ENCODE results near the gene ATP1A4. TPM values are rescaled to one million over a fixed set of nuclear protein-coding genes. Genes with fewer than 3 reads are reported as not detected.

ATP1A4 gene
- total and polyA plus RNA-seq, 9 donors: 0.44 to 3.4 (median 1.4) TPM

GRCh38 chr1:160168609-160169369 lies 17.4 kb downstream of the ATP1A4 start:
- Histone ChIP-seq H3K4me3 (ENCODE audit: low read length) (no peak overlapping the region), H3K9me3 (replicated peaks; ENCODE audit: control insufficient read depth, low read depth, low read length) (no peaks in the 10 kb centered on the region), H3K27me3 (ENCODE audit: control insufficient read depth, insufficient read depth, low read length) (no peaks in the 10 kb centered on the region), H3K36me3 (ENCODE audit: control insufficient read depth, insufficient read depth, low read length) (no peaks in the 10 kb centered on the region), H3K27ac (ENCODE audit: low read length) (peak overlapping the region; percentile 40), H3K4me1 (ENCODE audit: control insufficient read depth, insufficient read depth, low read length) (peaks cover 20% of the 10 kb centered on the region)
- WGBS (ENCODE audit: insufficient coverage): 43% methylated on average over 7 of the region's 13 CpGs
- DNase-seq: peak; percentile 57

GRCh38 chr1:160169553-160170399 lies 18.4 kb downstream of the ATP1A4 start:
- WGBS (ENCODE audit: insufficient coverage): 50% methylated on average over 12 of the region's 15 CpGs
- DNase-seq: no peak
- no peak overlapping the region for H3K4me3 ChIP-seq (ENCODE audit: low read length)

GRCh38 chr1:160171354-160171753 lies 20.0 kb downstream of the ATP1A4 start:
- Histone ChIP-seq H3K4me3 (ENCODE audit: low read length) (no peak overlapping the region), H3K27ac (ENCODE audit: low read length) (no peak overlapping the region), H3K36me3 (ENCODE audit: control insufficient read depth, insufficient read depth, low read length) (no peaks in the 10 kb centered on the region), H3K4me1 (ENCODE audit: control insufficient read depth, insufficient read depth, low read length) (peaks cover 20% of the 10 kb centered on the region), H3K9me3 (replicated peaks; ENCODE audit: control insufficient read depth, low read depth, low read length) (no peaks in the 10 kb centered on the region), H3K27me3 (ENCODE audit: control insufficient read depth, insufficient read depth, low read length) (no peaks in the 10 kb centered on the region)
- WGBS (ENCODE audit: insufficient coverage): 74% methylated on average over 4 of the region's 4 CpGs
- DNase-seq: no peak

More at GRCh38 chr1:160169553-160170399, 18.4 kb downstream of the ATP1A4 start:
- Histone ChIP-seq H3K4me1 (ENCODE audit: control insufficient read depth, insufficient read depth, low read length) (peaks cover 20% of the 10 kb centered on the region), H3K27ac (ENCODE audit: low read length) (no peak overlapping the region), H3K27me3 (ENCODE audit: control insufficient read depth, insufficient read depth, low read length) (no peaks in the 10 kb centered on the region), H3K36me3 (ENCODE audit: control insufficient read depth, insufficient read depth, low read length) (no peaks in the 10 kb centered on the region), H3K9me3 (replicated peaks; ENCODE audit: control insufficient read depth, low read depth, low read length) (no peaks in the 10 kb centered on the region)

- Histone ChIP-seq H3K4me3 (ENCODE audit: low read length) (no peak overlapping the region), H3K27me3 (ENCODE audit: control insufficient read depth, insufficient read depth, low read length) (no peaks in the 10 kb centered on the region), H3K27ac (ENCODE audit: low read length) (no peak overlapping the region), H3K9me3 (replicated peaks; ENCODE audit: control insufficient read depth, low read depth, low read length) (no peaks in the 10 kb centered on the region), H3K4me1 (ENCODE audit: control insufficient read depth, insufficient read depth, low read length) (peaks cover 19% of the 10 kb centered on the region), H3K36me3 (ENCODE audit: control insufficient read depth, insufficient read depth, low read length) (no peaks in the 10 kb centered on the region)
- no peak for DNase-seq
- WGBS (ENCODE audit: insufficient coverage): 40% methylated on average over 9 of the region's 9 CpGs
Measured at GRCh38 chr1:160171980-160172379, 20.6 kb downstream of the ATP1A4 start.

- DNase-seq: no peak
Measured at GRCh38 chr1:160177231-160177630, 25.8 kb downstream of the ATP1A4 start.

GRCh38 chr1:160177667-160178066 lies 26.3 kb downstream of the ATP1A4 start:
- no peak for DNase-seq
- Histone ChIP-seq H3K9me3 (replicated peaks; ENCODE audit: control insufficient read depth, low read depth, low read length) (no peaks in the 10 kb centered on the region), H3K27me3 (ENCODE audit: control insufficient read depth, insufficient read depth, low read length) (no peaks in the 10 kb centered on the region), H3K4me3 (ENCODE audit: low read length) (no peak overlapping the region), H3K27ac (ENCODE audit: low read length) (peak overlapping the region; percentile 13), H3K36me3 (ENCODE audit: control insufficient read depth, insufficient read depth, low read length) (no peaks in the 10 kb centered on the region), H3K4me1 (ENCODE audit: control insufficient read depth, insufficient read depth, low read length) (no peaks in the 10 kb centered on the region)
- WGBS (ENCODE audit: insufficient coverage): no CpG with 5 or more reads among the region's 1 CpG

More at GRCh38 chr1:160177231-160177630, 25.8 kb downstream of the ATP1A4 start:
- no peaks in the 10 kb centered on the region for H3K27me3 ChIP-seq (ENCODE audit: control insufficient read depth, insufficient read depth, low read length)
- H3K36me3 ChIP-seq (ENCODE audit: control insufficient read depth, insufficient read depth, low read length): no peaks in the 10 kb centered on the region
- H3K4me3 ChIP-seq (ENCODE audit: low read length): no peak overlapping the region
- H3K27ac ChIP-seq (ENCODE audit: low read length): peak overlapping the region; percentile 13
- no peaks in the 10 kb centered on the region for H3K9me3 ChIP-seq (replicated peaks; ENCODE audit: control insufficient read depth, low read depth, low read length)
- no peaks in the 10 kb centered on the region for H3K4me1 ChIP-seq (ENCODE audit: control insufficient read depth, insufficient read depth, low read length)
- 100% methylated on average over 1 of the region's 2 CpGs for WGBS (ENCODE audit: insufficient coverage)

- no peaks in the 10 kb centered on the region for H3K27me3 ChIP-seq (ENCODE audit: control insufficient read depth, insufficient read depth, low read length)
- H3K4me3 ChIP-seq (ENCODE audit: low read length): no peak overlapping the region
- H3K27ac ChIP-seq (ENCODE audit: low read length): no peak overlapping the region
- 100% methylated on average over 1 of the region's 2 CpGs for WGBS (ENCODE audit: insufficient coverage)
- no peak for DNase-seq
- H3K9me3 ChIP-seq (replicated peaks; ENCODE audit: control insufficient read depth, low read depth, low read length): no peaks in the 10 kb centered on the region
- no peaks in the 10 kb centered on the region for H3K4me1 ChIP-seq (ENCODE audit: control insufficient read depth, insufficient read depth, low read length)
- H3K36me3 ChIP-seq (ENCODE audit: control insufficient read depth, insufficient read depth, low read length): no peaks in the 10 kb centered on the region
Measured at GRCh38 chr1:160178731-160179130, 27.3 kb downstream of the ATP1A4 start.

GRCh38 chr1:160179336-160179735 lies 27.9 kb downstream of the ATP1A4 start:
- no peaks in the 10 kb centered on the region for H3K36me3 ChIP-seq (ENCODE audit: control insufficient read depth, insufficient read depth, low read length)
- H3K4me1 ChIP-seq (ENCODE audit: control insufficient read depth, insufficient read depth, low read length): no peaks in the 10 kb centered on the region
- WGBS (ENCODE audit: insufficient coverage): 94% methylated on average over 2 of the region's 4 CpGs
- no peaks in the 10 kb centered on the region for H3K27me3 ChIP-seq (ENCODE audit: control insufficient read depth, insufficient read depth, low read length)
- H3K27ac ChIP-seq (ENCODE audit: low read length): no peak overlapping the region
- H3K9me3 ChIP-seq (replicated peaks; ENCODE audit: control insufficient read depth, low read depth, low read length): no peaks in the 10 kb centered on the region
- DNase-seq: no peak
- no peak overlapping the region for H3K4me3 ChIP-seq (ENCODE audit: low read length)

GRCh38 chr1:160186246-160186645 lies 34.8 kb downstream of the ATP1A4 start:
- WGBS (ENCODE audit: insufficient coverage): 90% methylated on average over 7 of the region's 7 CpGs

GRCh38 chr1:160186729-160187128 lies 35.3 kb downstream of the ATP1A4 start:
- 39% methylated on average over 2 of the region's 2 CpGs for WGBS (ENCODE audit: insufficient coverage)

More at GRCh38 chr1:160186246-160186645, 34.8 kb downstream of the ATP1A4 start:
- H3K27me3 ChIP-seq (ENCODE audit: control insufficient read depth, insufficient read depth, low read length): no peaks in the 10 kb centered on the region
- no peaks in the 10 kb centered on the region for H3K36me3 ChIP-seq (ENCODE audit: control insufficient read depth, insufficient read depth, low read length)
- no peaks in the 10 kb centered on the region for H3K9me3 ChIP-seq (replicated peaks; ENCODE audit: control insufficient read depth, low read depth, low read length)
- no peak overlapping the region for H3K4me3 ChIP-seq (ENCODE audit: low read length)
- no peak overlapping the region for H3K27ac ChIP-seq (ENCODE audit: low read length)
- no peak for DNase-seq
- H3K4me1 ChIP-seq (ENCODE audit: control insufficient read depth, insufficient read depth, low read length): peaks cover 38% of the 10 kb centered on the region

More at GRCh38 chr1:160186729-160187128, 35.3 kb downstream of the ATP1A4 start:
- no peaks in the 10 kb centered on the region for H3K9me3 ChIP-seq (replicated peaks; ENCODE audit: control insufficient read depth, low read depth, low read length)
- no peak overlapping the region for H3K4me3 ChIP-seq (ENCODE audit: low read length)
- no peaks in the 10 kb centered on the region for H3K27me3 ChIP-seq (ENCODE audit: control insufficient read depth, insufficient read depth, low read length)
- H3K27ac ChIP-seq (ENCODE audit: low read length): no peak overlapping the region
- peaks cover 38% of the 10 kb centered on the region for H3K4me1 ChIP-seq (ENCODE audit: control insufficient read depth, insufficient read depth, low read length)
- no peaks in the 10 kb centered on the region for H3K36me3 ChIP-seq (ENCODE audit: control insufficient read depth, insufficient read depth, low read length)
- DNase-seq: no peak
